Measurements from ENCODE around the gene PCSK4.

The PCSK4 gene

GRCh38 chr19:1450735-1451731, 39.1 kb downstream of the PCSK4 start:
- peak overlapping the region; percentile 8 for H3K4me3 ChIP-seq (ENCODE audit: low read depth, low read length)
- H3K9me3 ChIP-seq (ENCODE audit: control insufficient read depth, insufficient read depth, low read length) = no peaks in the 10 kb centered on the region
- H3K4me1 ChIP-seq (ENCODE audit: control insufficient read depth, insufficient read depth, low read length) = no peaks in the 10 kb centered on the region
- H3K9ac ChIP-seq (ENCODE audit: low read depth, low read length) = no peak overlapping the region
- no peaks in the 10 kb centered on the region for H3K36me3 ChIP-seq (ENCODE audit: control insufficient read depth, insufficient read depth, low read length)
- peaks cover 66% of the 10 kb centered on the region for H3K27me3 ChIP-seq (ENCODE audit: control insufficient read depth, insufficient read depth, low read length)

- Histone ChIP-seq H3K36me3 (ENCODE audit: control insufficient read depth, insufficient read depth, low read length) (no peaks in the 10 kb centered on the region), H3K9me3 (ENCODE audit: control insufficient read depth, insufficient read depth, low read length) (no peaks in the 10 kb centered on the region), H3K27me3 (ENCODE audit: control insufficient read depth, insufficient read depth, low read length) (peaks cover 66% of the 10 kb centered on the region), H3K4me1 (ENCODE audit: control insufficient read depth, insufficient read depth, low read length) (no peaks in the 10 kb centered on the region), H3K4me3 (ENCODE audit: low read depth, low read length) (peak within 1 kb of the TSS; percentile 39), H3K9ac (ENCODE audit: low read depth, low read length) (no peak within 1 kb of the TSS)
These were observed 40.4 kb downstream of the PCSK4 start, which contains the start of gene APC2 for GRCh38 chr19:1449467-1450442. TSS of gene APC2 (plus strand) at chr19:1450121. CDS start at chr19:1453002, 2,881 bp downstream.

DNA sequence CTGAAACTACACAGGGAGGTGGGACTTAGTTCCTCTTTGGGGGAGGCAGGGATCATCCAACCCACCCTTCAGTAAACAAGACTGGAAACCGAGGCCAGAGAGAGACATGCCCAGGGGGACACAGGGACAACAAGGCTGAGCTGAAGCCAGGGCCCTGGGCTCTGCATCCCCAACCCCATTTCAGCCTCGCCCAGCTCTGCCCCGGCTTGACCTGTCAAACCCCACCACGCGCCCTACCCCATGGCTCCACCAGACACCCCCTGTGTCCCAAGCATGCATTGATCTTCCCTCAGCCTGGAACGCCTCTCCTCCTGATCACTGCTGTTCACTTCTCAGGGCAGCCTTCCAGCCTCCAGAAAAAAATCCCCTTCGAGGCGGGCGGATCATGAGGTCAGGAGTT, 42.2 kb downstream of the PCSK4 start:
- Histone ChIP-seq H3K9me3 (ENCODE audit: control insufficient read depth, insufficient read depth, low read length) (no peaks in the 10 kb centered on the region), H3K9ac (ENCODE audit: low read depth, low read length) (no peak overlapping the region), H3K4me1 (ENCODE audit: control insufficient read depth, insufficient read depth, low read length) (peaks cover 3% of the 10 kb centered on the region), H3K27me3 (ENCODE audit: control insufficient read depth, insufficient read depth, low read length) (peaks cover 56% of the 10 kb centered on the region), H3K4me3 (ENCODE audit: low read depth, low read length) (no peak overlapping the region), H3K36me3 (ENCODE audit: control insufficient read depth, insufficient read depth, low read length) (no peaks in the 10 kb centered on the region)

DNA sequence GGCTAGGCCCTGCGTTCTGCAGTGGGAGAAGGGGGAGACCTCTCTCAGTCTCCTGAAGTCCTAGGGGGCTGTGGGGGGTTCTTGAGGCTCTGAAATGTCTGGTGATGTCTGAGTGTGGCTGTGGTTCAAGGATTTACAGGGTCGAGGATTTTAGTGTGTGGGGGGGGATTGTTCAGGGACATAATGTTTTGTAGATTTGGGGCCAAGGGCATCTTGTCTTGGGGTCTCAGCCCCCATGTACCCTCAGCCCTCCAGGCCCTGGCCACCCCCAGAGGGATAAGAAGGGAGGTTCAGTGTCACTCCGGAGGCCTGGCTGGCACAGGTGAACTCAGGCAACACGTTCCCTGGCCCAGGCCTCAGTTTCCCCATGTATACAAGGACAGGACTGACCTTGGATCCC, 42.6 kb downstream of the PCSK4 start:
- peaks cover 52% of the 10 kb centered on the region for H3K27me3 ChIP-seq (ENCODE audit: control insufficient read depth, insufficient read depth, low read length)

GRCh38 chr19:1446713-1447481, 43.3 kb downstream of the PCSK4 start:
- Histone ChIP-seq H3K27me3 (ENCODE audit: control insufficient read depth, insufficient read depth, low read length) (peaks cover 46% of the 10 kb centered on the region), H3K9ac (ENCODE audit: low read depth, low read length) (no peak overlapping the region), H3K4me3 (ENCODE audit: low read depth, low read length) (peak overlapping the region; percentile 32), H3K36me3 (ENCODE audit: control insufficient read depth, insufficient read depth, low read length) (peaks cover 5% of the 10 kb centered on the region), H3K9me3 (ENCODE audit: control insufficient read depth, insufficient read depth, low read length) (no peaks in the 10 kb centered on the region), H3K4me1 (ENCODE audit: control insufficient read depth, insufficient read depth, low read length) (peaks cover 3% of the 10 kb centered on the region)

More for the DNA sequence above, 42.6 kb downstream of the PCSK4 start:
- H3K9ac ChIP-seq (ENCODE audit: low read depth, low read length) = no peak overlapping the region
- H3K36me3 ChIP-seq (ENCODE audit: control insufficient read depth, insufficient read depth, low read length) = no peaks in the 10 kb centered on the region
- H3K9me3 ChIP-seq (ENCODE audit: control insufficient read depth, insufficient read depth, low read length) = no peaks in the 10 kb centered on the region
- peaks cover 3% of the 10 kb centered on the region for H3K4me1 ChIP-seq (ENCODE audit: control insufficient read depth, insufficient read depth, low read length)
- no peak overlapping the region for H3K4me3 ChIP-seq (ENCODE audit: low read depth, low read length)

- H3K4me3 ChIP-seq (ENCODE audit: low read depth, low read length) = peak overlapping the region; percentile 58
- H3K36me3 ChIP-seq (ENCODE audit: control insufficient read depth, insufficient read depth, low read length) = peaks cover 12% of the 10 kb centered on the region
- H3K4me1 ChIP-seq (ENCODE audit: control insufficient read depth, insufficient read depth, low read length) = peaks cover 3% of the 10 kb centered on the region
- no peaks in the 10 kb centered on the region for H3K9me3 ChIP-seq (ENCODE audit: control insufficient read depth, insufficient read depth, low read length)
- no peak overlapping the region for H3K9ac ChIP-seq (ENCODE audit: low read depth, low read length)
- peaks cover 41% of the 10 kb centered on the region for H3K27me3 ChIP-seq (ENCODE audit: control insufficient read depth, insufficient read depth, low read length)
These were observed 44.0 kb downstream of the PCSK4 start for GRCh38 chr19:1445932-1446712.

DNA sequence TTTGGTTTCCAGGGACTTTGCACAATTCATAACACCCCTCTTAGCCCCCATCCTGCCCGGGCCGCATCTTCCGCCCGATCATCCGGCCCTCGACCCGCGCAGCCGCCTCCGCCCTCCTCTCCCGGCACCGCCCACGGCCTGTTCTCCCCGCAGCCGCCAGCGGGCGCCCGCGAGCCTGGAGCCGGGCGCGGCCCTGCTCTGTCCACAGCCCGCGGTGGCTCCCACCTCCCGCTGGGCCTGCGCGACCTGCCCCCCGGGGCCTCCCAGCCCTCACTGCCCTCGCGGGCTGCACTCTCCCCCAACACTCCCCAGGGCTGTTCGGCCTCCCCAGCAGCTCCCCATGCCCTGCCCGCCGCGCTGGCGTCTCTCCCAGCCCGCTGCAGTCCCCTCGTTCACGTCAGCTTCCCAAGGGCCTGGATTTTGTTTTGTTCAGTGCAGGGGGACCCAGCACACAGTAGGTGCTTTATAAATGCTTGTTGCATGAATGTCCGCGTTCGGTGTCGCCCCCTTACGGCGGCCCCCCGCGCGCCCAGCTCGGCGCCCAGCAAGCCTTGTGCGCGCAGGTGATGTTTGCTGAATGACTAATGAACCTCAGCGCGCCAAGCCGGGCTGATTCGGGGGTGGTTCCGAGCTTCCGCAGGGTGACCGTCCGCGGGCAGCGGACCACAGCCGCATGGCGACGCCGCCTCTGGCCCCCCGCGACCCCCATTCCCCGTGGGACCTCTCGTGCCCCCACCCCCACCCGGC, 44.8 kb downstream of the PCSK4 start:
- Histone ChIP-seq H3K4me3 (ENCODE audit: low read depth, low read length) (peak overlapping the region; percentile 58), H3K9me3 (ENCODE audit: control insufficient read depth, insufficient read depth, low read length) (no peaks in the 10 kb centered on the region), H3K9ac (ENCODE audit: low read depth, low read length) (no peak overlapping the region), H3K4me1 (ENCODE audit: control insufficient read depth, insufficient read depth, low read length) (peaks cover 3% of the 10 kb centered on the region), H3K27me3 (ENCODE audit: control insufficient read depth, insufficient read depth, low read length) (peaks cover 33% of the 10 kb centered on the region), H3K36me3 (ENCODE audit: control insufficient read depth, insufficient read depth, low read length) (peaks cover 20% of the 10 kb centered on the region)

DNA sequence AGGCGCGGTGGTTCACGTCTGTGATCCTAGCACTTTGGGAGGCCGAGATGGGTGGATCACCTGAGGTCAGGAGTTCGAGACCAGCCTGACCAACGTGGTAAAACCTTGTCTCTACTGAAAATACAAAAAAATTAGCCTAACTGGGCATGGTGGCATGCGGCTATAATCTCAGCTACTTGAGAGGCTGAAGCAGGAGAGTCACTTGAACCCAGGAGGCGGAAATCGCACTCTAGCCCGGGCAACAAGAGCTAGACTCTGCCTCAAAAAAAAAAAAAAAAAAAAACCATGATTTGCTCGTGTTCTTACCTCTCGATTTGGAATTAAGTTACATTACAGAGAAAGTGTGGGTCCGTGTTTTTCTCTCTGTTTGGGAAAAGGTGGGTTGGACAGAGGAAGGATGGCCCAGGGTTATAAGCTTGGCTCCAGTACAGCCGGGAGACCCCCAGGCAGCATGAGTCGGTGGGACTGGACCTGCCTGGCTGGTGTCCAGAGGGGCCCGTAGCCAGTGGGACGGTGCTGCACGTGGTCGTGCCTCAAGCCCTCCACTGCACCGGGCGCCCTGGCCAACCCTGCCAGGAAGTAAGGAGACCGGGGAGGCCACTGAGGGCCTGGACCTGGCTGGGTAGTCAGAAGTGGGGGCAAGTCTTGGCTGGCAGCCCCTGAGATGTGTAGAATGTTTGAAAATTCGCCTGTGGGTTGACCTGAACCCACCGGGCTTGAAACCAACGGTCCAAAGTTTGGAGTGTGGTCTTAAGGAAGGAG, 48.3 kb downstream of the PCSK4 start:
- H3K4me1 ChIP-seq (ENCODE audit: control insufficient read depth, insufficient read depth, low read length) = peaks cover 3% of the 10 kb centered on the region
- H3K9ac ChIP-seq (ENCODE audit: low read depth, low read length) = no peak overlapping the region

GRCh38 chr19:1441022-1441426, 49.1 kb downstream of the PCSK4 start:
- Histone ChIP-seq H3K4me3 (ENCODE audit: low read depth, low read length) (no peak overlapping the region), H3K36me3 (ENCODE audit: control insufficient read depth, insufficient read depth, low read length) (peaks cover 30% of the 10 kb centered on the region), H3K9me3 (ENCODE audit: control insufficient read depth, insufficient read depth, low read length) (no peaks in the 10 kb centered on the region), H3K27me3 (ENCODE audit: control insufficient read depth, insufficient read depth, low read length) (no peaks in the 10 kb centered on the region), H3K4me1 (ENCODE audit: control insufficient read depth, insufficient read depth, low read length) (peaks cover 3% of the 10 kb centered on the region), H3K9ac (ENCODE audit: low read depth, low read length) (no peak overlapping the region)

More for the DNA sequence above, 48.3 kb downstream of the PCSK4 start:
- H3K9me3 ChIP-seq (ENCODE audit: control insufficient read depth, insufficient read depth, low read length) = no peaks in the 10 kb centered on the region
- no peak overlapping the region for H3K4me3 ChIP-seq (ENCODE audit: low read depth, low read length)
- H3K27me3 ChIP-seq (ENCODE audit: control insufficient read depth, insufficient read depth, low read length) = peaks cover 3% of the 10 kb centered on the region
- peaks cover 30% of the 10 kb centered on the region for H3K36me3 ChIP-seq (ENCODE audit: control insufficient read depth, insufficient read depth, low read length)
